Esophagus (tissue), 2 donors: Measurements from ENCODE around the gene CARF. TPM values are rescaled to one million over a fixed set of nuclear protein-coding genes. Genes with fewer than 3 reads are reported as not detected.

Experiments used
- H3K27ac ChIP-seq, 2 donors: one replicate each; pipeline ENCODE4 v1.5.1; 2013; ENCODE audit warnings: low read depth in 2 of 2, mild to moderate bottlenecking in 2 of 2, inconsistent platforms in 1 of 2, low read length in 1 of 2, moderate library complexity in 1 of 2
- H3K27me3 ChIP-seq, 2 donors: one replicate each; pipeline ENCODE4 v1.6.1; 2013; ENCODE audit warnings: low read length in 2 of 2, control low read depth in 1 of 2, mild to moderate bottlenecking in 1 of 2; ENCODE audit not compliant: insufficient read depth in 2 of 2, control insufficient read depth in 1 of 2
- H3K36me3 ChIP-seq, 2 donors: one replicate each; pipeline ENCODE4 v1.6.1; 2013; ENCODE audit warnings: low read length in 1 of 2; ENCODE audit not compliant: control insufficient read depth in 2 of 2, insufficient read depth in 2 of 2
- H3K4me1 ChIP-seq, 2 donors: one replicate each; pipeline ENCODE4 v1.6.1; 2013; ENCODE audit warnings: low read length in 1 of 2; ENCODE audit not compliant: control insufficient read depth in 2 of 2, insufficient read depth in 2 of 2
- H3K4me3 ChIP-seq, 2 donors: one replicate each; pipeline ENCODE4 v1.5.1; 2013; ENCODE audit warnings: low read length in 2 of 2, mild to moderate bottlenecking in 2 of 2, low read depth in 1 of 2, moderate library complexity in 1 of 2
- H3K9me3 ChIP-seq, 2 donors: one replicate each; pipeline ENCODE4 v1.6.1; 2013; ENCODE audit warnings: mild to moderate bottlenecking in 2 of 2, low read depth in 1 of 2, low read length in 1 of 2, moderate library complexity in 1 of 2; ENCODE audit not compliant: control insufficient read depth in 2 of 2, insufficient read depth in 1 of 2
- WGBS, 2 donors: extraction: QIAGEN DNeasy Blood & Tissue Kit; methylation state at CpG; one replicate each; pipeline ENCODE4 v1.1.7; 2013; 5-methylcytosine and 5-hydroxymethylcytosine counted together
- polyA plus RNA-seq, 2 donors: library from polyadenylated mRNA; stranded (reverse); fragments of 200-250 nt; gene quantifications; one replicate each; pipeline ENCODE4 v1.2.3, GENCODE V29; 2013
- donor health status: healthy with polysubstance abuse.
- donor health status: Bipolar disorder and iron deficiency.

The CARF gene
- polyA plus RNA-seq, 2 donors: 1.7 to 2.0 TPM

DNA sequence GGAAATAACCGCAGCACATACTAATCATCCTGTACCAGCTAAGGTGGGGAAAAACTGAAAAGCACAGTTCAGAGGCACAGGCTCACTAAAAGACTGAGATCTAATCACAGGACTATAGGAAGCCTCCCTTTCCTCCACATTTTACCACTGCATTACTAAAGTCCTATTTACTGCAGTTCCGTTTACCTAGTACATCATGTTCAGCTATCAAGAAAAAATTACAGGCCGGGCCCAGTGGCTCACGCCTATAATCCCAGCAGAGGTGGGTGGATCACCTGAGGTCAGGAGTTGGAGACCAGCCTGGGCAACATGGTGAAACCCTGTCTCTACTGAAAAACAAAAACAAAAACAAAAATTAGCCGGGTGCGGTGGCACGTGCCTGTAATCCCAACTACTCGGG is 91.6 kb downstream of the CARF start:
- H3K27me3 ChIP-seq: no peaks in the 10 kb centered on the region
- H3K4me3 ChIP-seq: no peak overlapping the region
- no peak overlapping the region for H3K27ac ChIP-seq
- no peaks in the 10 kb centered on the region for H3K36me3 ChIP-seq
- H3K9me3 ChIP-seq: no peaks in the 10 kb centered on the region
- no peaks in the 10 kb centered on the region for H3K4me1 ChIP-seq
- WGBS, 2 donors: 93 to 94% methylated on average over 8 of the region's 8 CpGs

DNA sequence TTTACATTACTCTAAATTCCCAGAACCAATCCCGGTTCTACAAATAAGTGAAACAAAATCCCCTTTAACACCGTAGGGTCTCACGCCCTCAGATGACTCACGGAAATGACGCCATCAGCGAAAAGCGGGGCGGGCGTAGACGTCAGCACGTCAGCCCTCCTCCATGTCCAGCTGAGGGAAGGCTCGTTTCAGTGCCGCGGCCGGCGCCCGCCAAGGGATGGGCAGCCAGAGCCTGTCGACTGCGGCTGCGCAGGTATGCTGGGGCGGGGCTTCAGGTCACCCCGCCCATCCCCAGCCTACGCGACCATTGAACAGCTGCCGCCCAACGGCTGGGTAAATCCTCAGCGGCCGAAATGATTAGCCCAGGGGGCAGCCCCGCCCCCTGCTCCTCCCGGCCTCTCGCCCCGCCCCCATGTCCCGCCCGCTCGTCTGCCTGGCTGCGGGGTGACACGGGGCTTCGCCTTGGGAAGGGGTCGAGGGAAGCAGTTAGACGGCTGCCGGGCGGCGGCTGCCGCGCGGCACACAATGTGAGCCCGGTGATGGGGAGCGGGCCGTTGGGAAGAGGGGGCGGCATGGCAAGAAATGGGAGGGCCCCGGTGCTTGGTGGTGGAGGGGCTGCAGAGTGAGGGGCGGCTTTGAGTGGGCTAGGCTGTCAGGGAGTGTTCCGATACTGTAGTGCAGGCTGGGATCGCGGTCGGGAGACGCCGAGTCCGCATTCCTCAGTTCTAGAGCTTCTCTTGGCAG is 102.6 kb downstream of the CARF start, which contains the start of gene NBEAL1:
Gene NBEAL1, plus strand, starts transcription at position 420 of the 744 bp plus-strand sequence. CDS start 1,510 bp downstream, outside the sequence.
- Histone ChIP-seq H3K27me3 (no peaks in the 10 kb centered on the region), H3K4me1 (no peaks in the 10 kb centered on the region), H3K27ac (peak within 1 kb of the TSS; percentile 96 to 98), H3K36me3 (no peaks in the 10 kb centered on the region), H3K4me3 (peak within 1 kb of the TSS; percentile 70 to 94), H3K9me3 (no peaks in the 10 kb centered on the region)
- 0% methylated on average over 51 to 59 of the region's 59 CpGs for WGBS, 2 donors

DNA sequence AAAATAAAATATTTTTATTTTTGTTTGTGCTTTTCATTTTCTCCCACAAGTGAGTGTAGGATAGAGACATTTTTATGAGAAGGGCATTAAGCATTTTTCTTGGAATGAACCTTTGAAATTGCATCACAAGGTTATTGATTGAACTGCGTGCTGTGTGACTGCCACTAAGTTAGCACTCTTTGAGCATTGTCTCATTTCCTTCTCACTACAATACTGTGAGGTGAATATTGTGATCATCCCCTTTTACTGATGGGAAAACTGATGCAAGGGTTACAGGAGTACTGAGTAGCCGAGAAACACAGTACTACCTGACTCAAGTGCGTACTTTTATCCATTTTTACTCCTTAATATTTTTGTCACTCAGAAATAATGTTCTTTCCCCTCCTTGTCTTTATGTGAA is 104.6 kb downstream of the CARF start:
- Histone ChIP-seq H3K9me3 (no peaks in the 10 kb centered on the region), H3K27me3 (no peaks in the 10 kb centered on the region), H3K4me3 (peak overlapping the region in 1 of 2 donors; percentile 33), H3K27ac (no peak overlapping the region), H3K4me1 (no peaks in the 10 kb centered on the region), H3K36me3 (no peaks in the 10 kb centered on the region)
- 49 to 63% methylated on average over 3 of the region's 3 CpGs for WGBS, 2 donors

DNA sequence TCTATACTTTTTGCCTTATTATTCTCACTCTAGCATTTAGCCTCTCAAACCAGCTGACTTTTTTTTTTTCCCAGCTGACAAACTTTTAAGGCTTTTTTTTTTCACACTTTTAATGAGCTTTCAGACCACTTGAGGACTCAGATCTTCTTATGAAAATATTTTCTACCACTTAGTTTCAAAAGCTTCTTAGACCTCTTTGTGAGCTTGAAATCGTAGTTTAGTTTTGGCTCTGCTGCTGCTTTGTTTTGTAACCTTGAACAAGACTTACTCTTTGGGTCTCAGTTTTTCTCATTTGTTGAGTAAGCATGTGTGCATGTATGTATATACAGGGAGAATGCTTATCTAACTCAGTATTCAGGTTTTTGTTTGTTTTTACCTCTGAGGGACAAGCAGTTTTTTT is 106.1 kb downstream of the CARF start:
- Histone ChIP-seq H3K4me3 (peak overlapping the region in 1 of 2 donors; percentile 5), H3K9me3 (no peaks in the 10 kb centered on the region), H3K27ac (no peak overlapping the region), H3K4me1 (no peaks in the 10 kb centered on the region), H3K36me3 (no peaks in the 10 kb centered on the region), H3K27me3 (no peaks in the 10 kb centered on the region)
- 11 to 13% methylated on average over 1 of the region's 1 CpG for WGBS, 2 donors

DNA sequence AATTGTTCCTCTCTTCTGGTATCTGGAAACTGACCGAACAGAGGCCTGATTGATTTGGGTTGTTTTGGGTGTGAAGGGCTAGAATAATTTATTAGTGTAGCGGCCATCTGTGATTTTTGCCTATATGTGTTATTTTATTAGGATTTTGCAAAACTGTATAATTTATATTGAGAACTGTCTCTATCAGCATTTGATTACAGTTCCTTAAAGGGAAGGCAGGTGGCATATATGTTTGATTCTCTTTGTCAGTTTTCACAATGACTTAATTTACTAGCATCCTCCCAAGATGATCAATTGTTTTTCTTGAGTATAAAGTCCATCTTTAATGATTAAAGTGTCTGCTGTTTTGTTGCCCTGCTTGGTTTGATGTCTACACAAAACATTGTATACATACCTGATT is 107.1 kb downstream of the CARF start:
- Histone ChIP-seq H3K4me3 (peak overlapping the region in 1 of 2 donors; percentile 2), H3K36me3 (no peaks in the 10 kb centered on the region), H3K27me3 (no peaks in the 10 kb centered on the region), H3K4me1 (no peaks in the 10 kb centered on the region), H3K27ac (no peak overlapping the region), H3K9me3 (no peaks in the 10 kb centered on the region)
- WGBS, 2 donors: 70 to 79% methylated on average over 2 of the region's 2 CpGs

DNA sequence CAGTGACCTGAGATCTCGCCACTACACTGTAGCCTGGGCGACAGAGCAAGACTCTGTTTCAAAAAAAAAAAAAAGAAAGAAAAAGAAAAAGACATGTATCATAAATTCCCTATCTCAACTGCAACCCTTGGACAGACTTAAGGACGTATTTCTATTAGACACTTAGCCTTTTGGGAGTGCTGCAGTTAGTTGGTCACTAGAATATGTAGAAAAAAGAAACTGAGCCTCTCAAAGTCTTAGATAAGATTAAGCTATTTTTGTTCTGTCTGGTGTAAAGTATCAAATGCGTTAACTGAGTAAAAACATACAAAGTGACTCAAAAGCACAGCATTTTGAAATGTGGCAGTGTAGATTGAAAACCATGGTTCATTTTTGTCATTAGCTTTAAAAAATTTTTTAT is 109.9 kb downstream of the CARF start:
- Histone ChIP-seq H3K27me3 (no peaks in the 10 kb centered on the region), H3K9me3 (no peaks in the 10 kb centered on the region), H3K27ac (no peak overlapping the region), H3K4me3 (no peak overlapping the region), H3K4me1 (no peaks in the 10 kb centered on the region), H3K36me3 (no peaks in the 10 kb centered on the region)
- whole genome bisulfite sequencing, 2 donors: 54 to 83% methylated on average over 4 of the region's 4 CpGs

DNA sequence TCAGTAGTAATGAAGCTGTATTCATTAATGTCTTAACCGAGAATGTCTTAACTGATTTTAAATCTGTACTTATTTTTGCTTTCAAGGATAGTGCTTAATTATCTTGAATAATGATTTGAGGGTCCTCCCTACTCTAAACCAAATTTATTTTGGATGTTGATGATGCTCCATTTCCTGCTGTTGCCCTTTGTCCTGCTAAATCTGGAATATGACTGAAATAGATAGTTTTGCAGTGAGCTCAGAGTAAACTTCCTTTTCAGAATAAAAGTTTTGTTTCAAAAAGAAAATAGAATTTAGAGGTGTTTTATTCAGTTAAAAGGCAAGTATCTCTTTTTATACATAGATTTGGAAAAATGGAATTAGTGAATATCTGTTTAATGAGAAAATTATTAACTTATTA is 110.7 kb downstream of the CARF start:
- H3K4me1 ChIP-seq: no peaks in the 10 kb centered on the region
- H3K27me3 ChIP-seq: no peaks in the 10 kb centered on the region
- no peak overlapping the region for H3K4me3 ChIP-seq
- no peaks in the 10 kb centered on the region for H3K9me3 ChIP-seq
- H3K36me3 ChIP-seq: no peaks in the 10 kb centered on the region
- WGBS, 2 donors: 33 to 53% methylated on average over 1 of the region's 1 CpG
- H3K27ac ChIP-seq: no peak overlapping the region

DNA sequence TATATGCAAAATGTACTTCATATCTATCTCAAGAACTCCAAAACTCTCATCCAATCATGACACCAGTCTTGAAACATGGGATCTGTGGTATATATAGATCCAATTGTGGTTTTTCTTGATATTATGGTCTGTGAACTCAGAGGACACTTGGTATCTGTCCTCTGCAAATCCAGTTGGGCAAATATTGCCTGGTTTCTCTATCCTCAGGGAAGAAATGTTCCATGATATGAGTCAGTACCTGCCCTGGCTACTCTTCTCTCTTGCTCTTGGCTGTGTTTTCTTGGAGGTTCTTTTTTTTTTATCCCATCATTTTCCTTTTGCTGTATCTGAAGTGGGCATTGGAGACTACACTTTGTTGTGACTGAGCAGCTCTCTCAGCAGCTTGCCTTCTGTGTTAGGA is 113.5 kb downstream of the CARF start:
- Histone ChIP-seq H3K9me3 (no peaks in the 10 kb centered on the region), H3K36me3 (peaks cover 0 to 2% of the 10 kb centered on the region in 2 donors), H3K27ac (no peak overlapping the region), H3K4me1 (no peaks in the 10 kb centered on the region), H3K27me3 (no peaks in the 10 kb centered on the region), H3K4me3 (no peak overlapping the region)

DNA sequence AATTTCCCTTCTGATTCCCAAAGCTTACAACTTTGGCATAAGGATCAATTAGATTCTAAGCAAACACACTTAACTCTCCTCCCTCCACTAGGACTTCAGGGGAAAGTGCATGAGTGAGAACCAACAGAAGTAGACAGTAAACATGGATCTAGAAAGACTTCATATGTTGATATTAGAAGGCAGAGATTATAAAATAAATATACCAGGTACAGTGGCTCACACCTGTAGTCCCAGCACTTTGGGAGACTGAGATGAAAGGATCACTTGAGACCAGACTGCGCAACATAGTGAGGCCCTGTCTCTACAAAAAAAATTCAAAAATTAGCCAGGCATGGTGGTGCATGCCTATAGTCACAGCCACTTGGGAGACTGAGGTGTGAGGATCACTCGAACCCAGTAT is 118.5 kb downstream of the CARF start:
- H3K36me3 ChIP-seq: peaks cover 0 to 2% of the 10 kb centered on the region in 2 donors
- 98% methylated on average over 2 of the region's 2 CpGs for WGBS, 2 donors
- H3K4me3 ChIP-seq: no peak overlapping the region
- no peaks in the 10 kb centered on the region for H3K27me3 ChIP-seq
- no peaks in the 10 kb centered on the region for H3K4me1 ChIP-seq
- H3K27ac ChIP-seq: no peak overlapping the region
- H3K9me3 ChIP-seq: no peaks in the 10 kb centered on the region

DNA sequence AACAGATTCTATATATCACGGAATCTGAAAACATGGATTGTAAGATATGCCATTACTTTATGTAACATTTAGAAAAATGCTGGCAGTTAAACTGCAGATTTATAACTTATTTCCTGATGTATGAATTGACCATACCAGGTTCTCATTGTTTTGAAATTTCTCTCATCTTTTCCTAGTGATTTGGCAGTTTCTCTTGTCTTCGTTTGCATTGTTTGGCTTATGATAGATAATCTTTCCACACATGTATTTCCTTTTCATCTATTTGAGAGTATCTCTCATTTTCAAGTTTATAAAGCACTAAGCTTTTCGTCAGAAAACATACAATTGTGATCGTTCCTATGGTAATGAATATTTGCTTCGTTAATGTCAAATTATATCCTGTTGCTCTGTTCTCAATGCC is 118.9 kb downstream of the CARF start:
- H3K27me3 ChIP-seq: no peaks in the 10 kb centered on the region
- H3K36me3 ChIP-seq: peaks cover 0 to 2% of the 10 kb centered on the region in 2 donors
- H3K4me3 ChIP-seq: no peak overlapping the region
- H3K9me3 ChIP-seq: no peaks in the 10 kb centered on the region
- H3K4me1 ChIP-seq: no peaks in the 10 kb centered on the region
- WGBS, 2 donors: 81 to 85% methylated on average over 5 of the region's 5 CpGs
- no peak overlapping the region for H3K27ac ChIP-seq
